Brain pericyte (primary cell): Measurements from ENCODE around the gene INSR.

Experiments
- DNase-seq: peaks from one replicate; pipeline ENCODE4 v3.0.0-alpha.2; 2012; ENCODE audit warnings: low read depth, low spot score

The INSR gene

DNA sequence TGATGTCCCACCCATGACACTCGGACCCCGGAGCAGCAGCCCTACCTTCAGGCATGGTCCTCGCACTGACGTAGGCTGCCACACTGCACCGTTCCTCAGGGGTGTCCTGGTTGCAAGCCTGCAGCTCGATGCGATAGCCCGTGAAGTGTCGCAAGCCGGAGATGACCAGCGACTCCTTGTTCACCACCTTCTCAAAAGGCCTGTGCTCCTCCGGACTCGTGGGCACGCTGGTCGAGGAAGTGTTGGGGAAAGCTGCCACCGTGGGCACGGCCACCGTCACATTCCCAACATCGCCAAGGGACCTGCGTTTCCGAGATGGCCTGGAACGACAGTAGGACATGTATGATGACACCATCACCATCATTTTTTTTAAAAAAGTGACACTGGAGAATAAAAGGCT, 151.4 kb downstream of the INSR start:
- DNase-seq: no peak

DNA sequence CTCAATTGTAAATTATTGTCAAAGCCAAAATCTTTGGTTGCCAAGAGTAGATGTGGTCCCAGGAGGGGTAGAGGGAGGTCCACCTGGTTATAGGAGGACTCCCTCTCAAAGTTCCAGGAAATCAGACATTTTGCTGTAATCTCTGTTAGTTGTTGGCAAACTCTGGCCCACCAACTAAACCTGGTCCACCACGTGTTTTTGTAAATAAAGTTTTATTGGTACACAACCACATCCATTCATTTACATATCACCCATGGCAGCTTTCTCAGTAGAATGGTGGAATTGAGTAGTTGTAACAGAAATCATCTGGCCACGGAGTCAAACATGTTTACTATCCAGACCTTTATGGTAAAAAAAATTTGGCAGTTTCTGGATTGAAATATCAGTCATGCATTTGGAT, 154.1 kb downstream of the INSR start:
- DNase-seq: no peak

DNA sequence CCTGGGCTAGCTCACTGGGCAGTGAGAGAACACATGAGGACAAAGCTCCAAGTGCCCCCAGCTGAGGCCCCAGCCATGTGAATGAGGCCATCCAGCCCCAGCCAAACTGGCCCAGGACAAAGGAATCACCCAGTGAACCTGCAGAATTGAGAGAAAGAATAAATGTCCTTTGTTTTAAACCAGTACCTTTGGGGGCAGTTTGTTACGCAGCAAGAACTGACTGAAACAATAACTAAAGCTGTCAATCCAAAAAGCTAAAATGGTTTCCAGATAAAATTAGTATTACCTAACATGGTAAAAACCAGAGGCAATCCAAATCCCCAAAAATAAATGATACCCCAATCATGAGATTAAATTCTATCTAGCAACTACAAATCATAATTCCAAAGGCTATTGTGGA, 155.1 kb downstream of the INSR start:
- DNase-seq: no peak

DNA sequence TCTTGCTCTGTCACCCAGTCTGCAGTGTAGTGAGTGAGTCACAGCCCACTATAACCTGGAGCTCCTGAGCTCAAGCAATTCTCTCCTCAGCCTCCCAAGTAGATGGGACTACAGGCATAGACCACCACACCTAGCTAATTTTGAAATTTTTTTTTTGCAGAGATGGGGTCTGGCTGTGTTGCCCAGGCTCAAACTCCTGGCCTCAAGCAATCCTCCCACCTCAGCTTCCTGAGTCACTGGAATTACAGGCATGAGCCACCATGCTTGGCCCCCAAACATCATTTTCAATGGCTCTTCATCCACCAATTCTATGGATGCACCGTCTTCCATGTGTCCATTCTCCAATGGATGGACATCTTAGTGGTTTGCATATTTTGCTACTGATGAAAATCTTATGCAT, 155.8 kb downstream of the INSR start:
- DNase-seq: no peak

DNA sequence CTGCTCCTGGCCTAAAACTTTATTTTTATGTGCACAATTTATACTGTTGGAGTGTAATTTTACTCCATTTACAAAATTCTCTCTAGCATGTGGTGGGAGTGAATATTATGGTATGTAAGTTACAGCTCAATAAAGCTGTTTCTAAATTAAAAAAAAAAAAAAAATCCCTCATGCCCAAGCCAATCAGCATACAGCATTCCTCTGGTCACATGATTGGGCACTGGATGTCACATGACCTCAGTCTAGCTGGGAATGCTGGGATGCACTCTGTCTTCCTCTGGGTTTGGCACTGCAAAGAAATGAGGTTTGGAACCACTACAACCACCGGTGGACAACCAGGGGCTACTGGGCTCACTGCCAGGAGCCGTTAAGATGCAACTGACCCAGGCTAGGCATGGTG, 157.1 kb downstream of the INSR start:
- DNase-seq: no peak

DNA sequence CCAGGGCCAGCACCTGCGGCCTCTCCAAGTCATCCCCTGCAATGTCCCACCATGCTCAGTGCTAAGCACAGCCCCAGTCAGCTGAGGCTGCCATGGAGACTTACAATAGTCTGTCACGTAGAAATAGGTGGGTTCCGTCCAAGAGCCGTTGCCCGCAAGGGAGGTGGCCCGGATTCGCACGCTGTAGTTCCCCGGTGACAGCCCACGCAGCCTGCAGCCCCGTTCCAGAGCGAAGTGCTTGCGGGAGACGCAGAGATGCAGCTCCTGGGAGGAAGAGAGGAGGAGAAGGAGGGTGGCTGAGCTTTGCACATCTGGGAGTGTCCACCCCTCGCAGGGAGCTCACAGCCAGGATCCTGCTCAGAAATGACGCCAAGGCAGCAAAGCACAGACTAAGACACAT, 162.2 kb downstream of the INSR start:
- no peak for DNase-seq

DNA sequence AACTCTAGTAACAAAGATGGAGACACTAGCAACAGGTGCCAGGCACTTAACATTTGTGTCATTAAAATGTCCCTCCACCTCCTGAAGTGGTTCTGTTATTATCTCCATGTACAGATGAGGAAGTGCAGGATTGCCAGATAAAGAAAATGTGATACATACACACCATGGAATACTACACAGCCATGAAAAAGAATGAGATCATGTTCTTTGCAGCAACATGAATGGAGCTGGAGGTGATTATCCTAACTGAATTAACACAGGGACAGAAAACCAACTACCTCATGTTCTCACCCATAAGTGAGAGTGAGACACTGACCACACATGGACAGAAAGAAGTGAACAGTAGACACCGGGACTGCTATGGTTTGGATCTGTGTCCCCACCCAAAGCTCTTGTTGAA, 164.2 kb downstream of the INSR start:
- no peak for DNase-seq

DNA sequence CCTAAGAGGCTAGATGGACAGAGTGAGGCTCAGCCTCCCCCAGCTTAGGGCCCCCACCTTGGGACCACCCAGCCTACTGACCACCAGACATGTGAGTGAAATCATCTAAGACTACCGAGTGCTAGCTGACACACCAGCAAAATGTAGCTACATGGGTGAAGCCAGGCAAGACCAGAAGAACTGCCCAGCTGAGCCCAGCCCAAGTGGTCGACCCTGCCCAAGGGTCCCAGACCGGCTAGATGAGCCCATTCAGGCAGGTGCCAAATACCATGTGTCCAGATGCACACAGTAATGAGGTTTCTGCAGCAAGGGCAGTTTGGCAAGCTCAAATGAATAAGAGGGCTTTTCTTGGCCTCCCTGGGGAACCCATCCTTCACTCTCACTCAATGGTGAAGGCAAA, 168.1 kb downstream of the INSR start:
- no peak for DNase-seq

DNA sequence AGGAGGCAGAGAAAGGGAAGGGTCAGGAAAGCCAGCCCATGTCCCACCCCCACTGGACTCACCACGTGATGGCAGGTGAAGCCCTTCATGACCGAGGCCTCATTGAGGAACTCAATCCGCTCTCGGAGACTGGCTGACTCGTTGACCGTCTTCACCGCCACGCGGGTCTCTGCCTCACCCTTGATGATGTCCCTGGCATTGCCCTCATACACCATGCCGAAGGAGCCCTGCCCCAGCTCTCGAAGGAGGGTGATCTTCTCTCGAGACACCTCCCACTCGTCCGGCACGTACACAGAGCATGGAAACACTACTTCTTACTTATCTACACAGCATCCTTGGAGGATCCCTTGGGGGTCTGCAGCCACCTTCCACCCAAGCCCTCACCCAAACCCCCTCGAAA, 169.0 kb downstream of the INSR start:
- no peak for DNase-seq

DNA sequence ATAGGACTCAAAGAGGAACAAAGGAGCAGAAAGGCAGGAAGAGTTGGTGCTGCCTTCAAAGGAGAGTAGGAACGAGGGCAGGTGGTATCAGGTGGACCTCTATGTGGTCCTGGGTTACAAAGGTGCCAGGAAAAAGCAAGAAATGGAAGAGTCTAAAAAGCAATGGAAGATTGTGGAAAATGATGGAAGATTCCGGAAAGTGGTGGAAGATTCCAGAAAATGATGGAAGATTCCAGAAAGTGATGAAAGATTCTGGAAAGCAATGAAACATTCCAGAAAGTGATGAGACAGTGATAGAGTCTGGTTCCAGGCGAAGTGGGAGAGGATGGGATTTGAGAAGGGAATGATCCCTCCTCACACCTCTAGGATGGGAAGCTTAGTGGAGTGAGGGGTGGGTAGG, 169.4 kb downstream of the INSR start:
- no peak for DNase-seq

DNA sequence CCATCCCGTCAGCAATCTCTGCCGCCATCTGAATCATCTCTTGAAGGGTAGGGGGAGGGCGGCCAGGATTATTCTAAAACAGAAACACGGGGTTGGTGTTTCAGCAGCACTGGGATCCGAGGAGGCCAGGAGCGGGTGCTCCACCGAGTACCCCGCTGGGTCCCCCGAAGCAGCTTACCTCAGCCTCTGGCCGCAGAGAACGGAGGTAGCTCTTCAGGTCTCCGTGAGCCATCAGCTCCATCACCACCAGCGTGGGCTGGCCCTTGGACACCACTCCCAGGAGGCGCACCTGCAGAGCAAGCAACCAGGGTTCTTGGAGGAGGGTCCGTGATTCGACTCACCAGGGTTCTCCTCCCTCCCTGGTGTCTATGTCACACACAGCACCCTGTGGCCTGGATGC, 171.5 kb downstream of the INSR start:
- no peak for DNase-seq

DNA sequence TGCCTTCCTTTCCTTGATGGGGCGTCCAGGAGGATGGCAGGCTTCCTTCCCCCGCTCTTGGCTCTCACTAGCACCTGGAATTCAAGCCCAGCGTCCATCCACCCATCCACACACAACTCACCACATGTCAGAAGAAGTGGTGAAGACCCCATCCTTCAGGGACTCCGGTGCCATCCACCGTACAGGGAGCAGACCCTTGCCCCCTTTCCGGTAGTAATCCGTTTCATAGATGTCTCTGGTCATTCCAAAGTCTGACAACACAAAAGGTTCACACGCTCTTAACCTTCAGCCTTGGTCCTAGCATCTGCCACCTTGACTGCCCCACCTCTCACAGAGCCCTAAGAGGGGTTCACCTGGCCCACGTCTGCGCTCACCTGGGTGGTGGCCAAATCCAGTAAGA, 173.7 kb downstream of the INSR start:
- no peak for DNase-seq

DNA sequence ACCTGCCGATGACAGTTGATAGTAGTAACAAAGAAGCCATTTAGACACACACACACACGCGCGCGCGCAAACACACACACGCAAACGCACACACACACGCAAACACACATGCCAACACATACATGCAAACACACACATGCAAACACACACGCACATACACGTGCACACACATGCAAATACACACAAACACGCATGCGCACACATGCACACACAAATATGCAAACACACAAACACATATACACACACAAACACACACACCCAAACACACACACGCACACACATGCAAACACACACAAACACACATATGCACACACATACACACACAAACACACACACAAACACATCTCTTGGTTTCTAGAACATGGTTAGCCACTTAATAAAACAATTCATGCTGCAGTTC, 174.6 kb downstream of the INSR start:
- no peak for DNase-seq

DNA sequence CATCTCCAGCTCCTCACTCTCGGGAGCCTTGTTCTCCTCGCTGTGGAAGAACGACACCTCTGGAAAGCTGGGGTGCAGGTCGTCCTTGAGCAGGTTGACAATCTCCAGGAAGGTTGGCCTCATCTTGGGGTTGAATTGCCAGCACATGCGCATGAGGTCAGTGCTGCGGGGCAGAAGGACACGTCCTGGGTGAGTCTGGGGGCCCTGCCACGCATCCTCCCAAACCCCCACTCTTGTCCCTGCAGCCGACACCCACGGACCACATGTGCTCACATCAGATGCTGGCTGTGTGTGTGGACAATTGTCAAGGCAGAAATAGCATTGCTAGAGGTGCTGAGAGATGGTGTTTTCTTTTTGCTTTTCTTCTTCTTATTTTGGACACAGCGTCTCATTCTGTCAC, 177.0 kb downstream of the INSR start:
- DNase-seq: no peak

DNA sequence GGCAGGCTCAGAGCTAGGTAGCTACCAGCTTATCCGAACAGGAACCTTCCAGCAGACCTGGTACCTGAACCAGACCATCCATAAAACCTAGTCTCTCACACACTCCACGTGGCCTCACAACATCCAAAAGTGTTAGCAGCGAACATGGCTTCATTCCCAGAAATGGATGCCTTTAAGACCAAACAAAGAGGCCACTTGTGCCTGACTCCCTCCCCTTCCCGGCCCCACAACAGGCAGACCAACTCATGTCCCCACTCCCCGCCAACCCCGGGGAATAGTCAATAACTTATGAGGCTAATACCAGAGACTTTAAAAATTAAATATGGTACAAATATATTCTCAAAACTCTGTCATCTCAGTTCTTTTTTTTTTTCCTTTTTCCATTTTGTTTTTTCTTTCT, 178.5 kb downstream of the INSR start:
- no peak for DNase-seq

DNA sequence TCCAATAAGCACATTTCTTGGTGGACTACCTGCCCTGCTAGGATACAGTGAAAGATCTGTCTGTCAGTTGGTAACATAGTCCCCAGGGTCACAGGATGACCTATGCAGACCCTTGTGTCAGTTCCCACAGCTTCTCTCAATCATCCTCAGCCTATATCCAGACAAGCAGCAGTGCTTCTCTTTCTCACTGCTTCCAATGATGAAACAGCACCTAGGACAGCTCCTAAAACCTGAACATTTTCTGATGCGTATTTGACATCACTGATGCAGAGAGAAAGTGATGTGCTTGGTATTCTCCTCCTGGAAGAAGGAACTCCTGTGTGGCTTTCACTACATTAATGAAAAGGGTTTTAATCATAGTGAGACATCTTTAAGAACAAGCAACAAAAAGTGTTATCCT, 181.0 kb downstream of the INSR start:
- DNase-seq: no peak

DNA sequence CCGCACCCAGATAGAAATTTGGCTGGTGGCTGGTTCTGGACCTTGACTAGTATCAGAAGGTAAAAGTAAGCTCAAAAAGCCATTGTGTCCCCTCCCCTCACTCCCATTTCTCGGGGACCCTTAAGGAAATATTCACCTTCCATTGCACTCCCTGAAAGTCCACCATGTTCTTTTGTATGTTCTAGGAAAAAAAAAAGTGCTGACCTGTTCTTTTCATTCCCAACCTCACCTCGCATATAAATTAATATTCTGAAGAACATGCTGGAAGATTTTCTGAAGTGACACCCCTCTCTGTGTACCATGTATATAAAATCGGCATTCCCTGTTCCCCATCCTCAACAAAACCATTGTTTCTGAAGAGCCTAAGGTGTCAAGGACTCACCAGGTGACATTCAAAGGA, 181.5 kb downstream of the INSR start:
- no peak for DNase-seq

DNA sequence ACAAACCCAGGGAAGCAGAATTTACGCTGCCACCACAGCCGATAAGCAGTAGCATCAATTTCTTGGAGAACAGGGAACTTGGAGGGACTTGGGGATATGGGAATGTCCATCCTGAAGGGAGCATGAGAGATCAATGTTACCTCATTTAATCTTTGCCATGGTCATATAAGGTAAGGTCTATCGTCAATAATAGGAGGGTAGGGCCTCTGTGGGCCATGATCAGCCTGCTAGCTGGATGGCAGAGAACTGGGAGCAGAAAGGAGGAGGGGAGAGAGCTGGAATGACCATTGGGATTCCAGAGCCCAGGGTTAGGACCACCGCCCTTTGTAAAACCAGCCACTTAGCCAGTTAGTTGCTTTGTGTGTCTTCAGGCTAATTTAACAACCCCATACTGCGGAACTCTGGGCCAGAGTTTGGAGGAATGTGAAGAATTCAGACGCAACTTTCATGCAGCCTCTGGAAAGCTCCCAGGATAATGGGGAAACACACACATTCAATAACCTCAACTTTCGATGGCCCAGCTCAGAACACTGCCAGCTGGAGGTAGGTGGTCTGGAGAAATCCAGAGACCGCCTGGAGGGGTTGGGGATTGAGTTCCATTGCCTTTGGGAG, 184.4 kb downstream of the INSR start:
- DNase-seq: no peak

DNA sequence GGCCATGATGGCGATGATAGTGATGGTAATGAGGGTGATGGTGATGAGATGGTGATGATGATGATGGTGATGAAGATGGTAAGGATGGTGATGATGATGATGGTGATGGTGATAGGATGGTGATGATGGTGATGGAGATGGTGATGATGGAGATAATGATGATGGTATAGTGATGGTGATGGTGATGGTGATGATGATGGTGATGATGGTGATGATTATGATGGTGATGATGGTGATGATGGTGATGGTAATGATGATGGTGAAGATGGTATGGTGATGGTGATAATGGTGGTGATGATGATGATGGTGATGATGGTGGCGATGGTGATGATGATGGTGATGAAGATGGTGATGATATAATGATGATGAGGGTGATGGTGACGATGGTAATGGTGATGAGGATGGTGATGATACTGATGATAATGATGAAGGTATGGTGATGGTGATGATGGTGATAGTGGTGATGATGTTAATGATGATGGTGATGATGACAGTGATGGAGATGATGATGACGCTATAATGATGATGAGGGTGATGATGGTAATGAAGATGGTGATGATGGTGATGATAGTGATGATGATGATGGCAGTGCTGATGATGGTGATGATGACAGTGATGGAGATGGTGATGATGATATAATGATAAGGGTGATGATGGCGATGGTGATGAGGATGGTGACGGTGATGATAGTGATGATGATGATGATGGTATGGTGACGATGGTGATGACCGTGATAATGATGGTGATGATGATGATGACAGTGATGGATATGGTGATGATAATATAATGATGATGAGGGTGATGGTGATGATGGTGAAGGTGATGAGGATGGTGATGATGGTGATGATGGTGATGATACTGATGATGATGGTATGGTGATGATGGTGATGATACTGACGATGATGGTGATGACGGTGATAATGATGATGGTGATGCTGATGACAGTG, 187.2 kb downstream of the INSR start:
- no peak for DNase-seq

DNA sequence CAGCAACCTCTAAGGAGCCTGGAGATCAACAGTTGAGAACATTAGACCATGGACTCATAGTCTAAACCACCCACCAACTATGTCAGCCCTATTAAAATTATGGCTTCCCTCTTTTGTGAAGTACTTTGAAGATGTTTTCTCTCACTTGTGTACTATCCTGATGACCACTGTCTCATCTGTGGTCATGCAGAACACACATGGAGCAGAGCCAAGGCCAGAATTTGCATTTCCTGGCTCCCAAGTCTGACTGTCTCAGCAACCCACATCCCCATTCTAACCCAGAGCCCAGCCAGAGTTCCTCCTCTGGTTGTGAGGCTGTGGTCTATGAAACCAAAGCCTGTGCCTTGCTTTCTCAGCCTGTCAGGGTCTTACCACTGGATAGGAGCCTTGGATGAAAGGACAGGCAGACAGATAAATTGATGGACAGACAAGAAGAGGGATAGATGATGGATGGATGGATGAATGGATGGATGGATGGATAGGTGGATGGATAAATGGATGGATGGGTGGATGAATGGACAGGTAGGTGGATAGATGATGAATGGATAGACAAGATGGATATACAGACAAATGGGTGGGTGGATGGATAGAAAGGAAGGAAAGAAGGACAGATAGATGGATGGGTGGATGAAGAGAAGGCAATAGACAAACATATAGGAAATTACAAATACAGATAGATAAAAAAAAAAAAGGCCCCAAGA, 189.3 kb downstream of the INSR start:
- DNase-seq: no peak

DNA sequence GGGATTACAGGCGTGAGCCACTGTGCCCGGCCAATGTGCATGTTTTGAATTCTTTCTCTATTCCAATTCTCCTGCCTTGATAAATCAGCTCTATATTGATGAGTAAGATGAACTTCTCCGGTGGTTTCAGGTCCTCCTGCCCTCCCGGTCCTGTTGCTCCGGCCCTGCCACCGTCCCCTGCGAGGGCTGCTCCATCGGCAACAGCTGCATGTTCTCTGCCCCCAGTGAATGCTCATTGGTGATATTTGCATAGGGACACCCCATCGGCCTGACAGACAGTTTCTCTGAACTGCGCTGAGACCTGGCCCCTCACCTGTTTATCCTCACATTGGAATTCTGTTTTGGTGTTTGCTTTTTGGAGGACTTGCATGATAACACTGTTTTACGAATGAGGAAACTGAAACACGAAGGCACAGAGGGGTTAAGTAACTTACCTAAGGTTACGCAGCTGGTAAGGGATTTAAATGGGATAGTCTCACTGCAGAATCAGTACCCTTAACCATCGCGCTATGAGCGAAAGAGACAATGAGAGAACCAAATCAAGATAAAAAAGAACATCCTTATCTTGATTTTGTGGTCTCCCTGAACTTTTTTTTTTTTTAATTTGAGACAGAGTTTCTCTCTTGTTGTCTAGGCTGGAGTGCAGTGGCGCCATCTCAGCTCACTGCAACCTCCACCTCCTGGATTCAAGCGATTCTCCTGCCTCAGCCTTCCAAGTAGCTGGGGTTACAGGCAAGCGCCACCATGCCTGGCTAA, 192.5 kb downstream of the INSR start:
- no peak for DNase-seq

DNA sequence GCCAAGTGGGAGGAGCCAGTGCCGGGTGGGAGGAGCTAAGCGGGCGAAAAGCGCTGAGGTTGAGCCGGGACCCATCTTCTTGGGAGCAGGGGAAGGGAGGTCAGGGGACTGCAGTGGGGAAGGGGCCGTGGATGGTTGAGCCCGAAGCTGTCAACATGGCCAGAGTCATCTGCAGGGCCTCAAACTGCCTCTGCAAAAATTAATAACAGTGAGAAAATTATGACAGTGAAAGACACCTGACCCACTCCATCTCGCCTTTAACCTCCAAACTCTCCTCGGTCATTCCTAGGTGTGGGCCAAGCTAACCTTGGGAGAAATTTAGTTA, 194.7 kb downstream of the INSR start:
- no peak for DNase-seq
